ENCODE measurements around the gene PALLD.

GRCh38 chr4:168522356-168522755 lies 25.5 kb downstream of the PALLD start:
- TF ChIP-seq, protein P1, sequence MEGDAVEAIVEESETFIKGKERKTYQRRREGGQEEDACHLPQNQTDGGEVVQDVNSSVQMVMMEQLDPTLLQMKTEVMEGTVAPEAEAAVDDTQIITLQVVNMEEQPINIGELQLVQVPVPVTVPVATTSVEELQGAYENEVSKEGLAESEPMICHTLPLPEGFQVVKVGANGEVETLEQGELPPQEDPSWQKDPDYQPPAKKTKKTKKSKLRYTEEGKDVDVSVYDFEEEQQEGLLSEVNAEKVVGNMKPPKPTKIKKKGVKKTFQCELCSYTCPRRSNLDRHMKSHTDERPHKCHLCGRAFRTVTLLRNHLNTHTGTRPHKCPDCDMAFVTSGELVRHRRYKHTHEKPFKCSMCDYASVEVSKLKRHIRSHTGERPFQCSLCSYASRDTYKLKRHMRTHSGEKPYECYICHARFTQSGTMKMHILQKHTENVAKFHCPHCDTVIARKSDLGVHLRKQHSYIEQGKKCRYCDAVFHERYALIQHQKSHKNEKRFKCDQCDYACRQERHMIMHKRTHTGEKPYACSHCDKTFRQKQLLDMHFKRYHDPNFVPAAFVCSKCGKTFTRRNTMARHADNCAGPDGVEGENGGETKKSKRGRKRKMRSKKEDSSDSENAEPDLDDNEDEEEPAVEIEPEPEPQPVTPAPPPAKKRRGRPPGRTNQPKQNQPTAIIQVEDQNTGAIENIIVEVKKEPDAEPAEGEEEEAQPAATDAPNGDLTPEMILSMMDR (IDR thresholded peaks at IDR 0.05): no peak
- no peak for TF ChIP-seq MAX (CRISPR knock-in tag; IDR thresholded peaks at IDR 0.05)
- TF ChIP-seq TEAD4 (CRISPR knock-in tag; IDR thresholded peaks at IDR 0.05): no peak
- TF ChIP-seq CREM (CRISPR knock-in tag; IDR thresholded peaks at IDR 0.05): no peak
- TF ChIP-seq NR2C2 (CRISPR knock-in tag; IDR thresholded peaks at IDR 0.05): no peak
- TF ChIP-seq STAT6 (CRISPR knock-in tag; conservative IDR thresholded peaks at IDR 0.05; ENCODE audit: low read depth): no peak
- no peak for TF ChIP-seq GRHL2 (CRISPR knock-in tag; IDR thresholded peaks at IDR 0.05; ENCODE audit: insufficient replicate concordance, severe bottlenecking)

Measured in WTC11 (cell line).